HL-60 (cell line): ENCODE results near the gene SGPP2.

Experiments used
- DNase-seq, 2 experiments: peaks; one replicate each; pipeline ENCODE4 v3.0.0-alpha.2; 2010 to 2020; ENCODE audit warnings: low read depth in 1 of 2, low spot score in 1 of 2
- H3K27ac ChIP-seq: fragments of 250-450 bp; sonication (Bioruptor Pico); replicated peaks from 2 replicates; pipeline ENCODE4 v1.5.1; 2020; ENCODE audit warnings: mild to moderate bottlenecking, moderate library complexity
- H3K27me3 ChIP-seq: fragments of 250-450 bp; sonication (Bioruptor Pico); 2 replicates; pipeline ENCODE4 v1.5.1; 2021; ENCODE audit warnings: mild to moderate bottlenecking, moderate library complexity; ENCODE audit not compliant: insufficient read depth, poor library complexity, severe bottlenecking
- H3K4me3 ChIP-seq: replicated peaks from 2 replicates; pipeline ENCODE4 v1.5.1; 2011; ENCODE audit warnings: mild to moderate bottlenecking, control low read depth, low read length; ENCODE audit not compliant: insufficient read depth
- CTCF ChIP-seq: IDR thresholded peaks from one replicate; pipeline ENCODE4 v1.5.1; 2011; ENCODE audit warnings: low read length, control low read depth, inconsistent platforms; ENCODE audit not compliant: insufficient read depth
- GABPA ChIP-seq: IDR thresholded peaks from 2 replicates; pipeline ENCODE4 v1.6.1; 2012; ENCODE audit warnings: low read depth
- POLR2AphosphoS5 ChIP-seq: IDR thresholded peaks from 2 replicates; pipeline ENCODE4 v1.6.1; 2012; ENCODE audit warnings: low read depth
- SPI1 ChIP-seq: IDR thresholded peaks from 2 replicates; pipeline ENCODE4 v1.6.1; 2012; ENCODE audit warnings: low read depth, mild to moderate bottlenecking, borderline replicate concordance
- TF ChIP-seq, protein P1 (sequence below): IDR thresholded peaks from 2 replicates; pipeline ENCODE4 v1.6.1; 2012; ENCODE audit warnings: low read depth; ENCODE audit not compliant: insufficient replicate concordance

Gene SGPP2

DNA sequence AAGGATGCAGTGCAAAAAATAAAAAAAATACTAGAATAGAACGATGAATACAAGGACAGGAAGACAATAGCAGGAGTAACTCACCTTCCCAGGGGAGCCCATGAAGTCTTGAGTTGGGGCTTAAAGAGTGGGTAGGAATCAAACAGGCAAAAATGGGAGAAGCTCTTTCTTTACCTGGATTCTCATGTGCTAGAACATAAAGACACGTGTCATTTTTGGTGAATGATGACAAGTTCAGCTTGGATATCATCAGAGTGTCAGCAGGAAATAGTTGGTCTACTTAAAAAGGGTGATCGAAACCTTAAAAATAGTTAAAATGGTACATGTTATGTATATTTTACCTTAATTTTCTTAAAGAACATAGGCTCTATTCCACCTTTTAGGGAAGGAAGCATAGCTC is 5.7 kb downstream of the SGPP2 start:
- no peak for TF ChIP-seq SPI1
- TF ChIP-seq POLR2AphosphoS5: no peak
- DNase-seq: no peak
- no peak overlapping the region for H3K4me3 ChIP-seq
- peaks cover 8% of the 10 kb centered on the region for H3K27me3 ChIP-seq
- H3K27ac ChIP-seq: no peak overlapping the region

DNA sequence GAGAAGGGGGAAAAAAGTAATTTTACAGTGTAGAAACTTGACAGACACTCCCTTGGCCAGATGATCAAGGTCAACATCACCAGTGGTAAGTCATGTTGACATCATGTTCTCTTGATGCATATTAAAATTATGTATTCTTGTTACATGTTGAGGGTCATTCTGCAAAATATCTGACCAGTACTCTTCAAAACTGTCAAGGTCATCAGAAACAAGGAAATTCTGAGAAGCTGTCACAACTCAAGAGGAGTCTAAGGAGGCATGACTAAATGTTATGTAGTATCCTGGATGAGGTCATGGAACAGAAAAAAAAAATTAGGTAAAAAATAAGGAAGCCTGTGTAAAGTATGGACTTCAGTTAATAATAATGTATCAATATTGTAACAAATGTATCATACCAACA is 6.3 kb downstream of the SGPP2 start:
- TF ChIP-seq CTCF (no peak), GABPA (no peak), POLR2AphosphoS5 (no peak), SPI1 (no peak)
- TF ChIP-seq, protein P1, sequence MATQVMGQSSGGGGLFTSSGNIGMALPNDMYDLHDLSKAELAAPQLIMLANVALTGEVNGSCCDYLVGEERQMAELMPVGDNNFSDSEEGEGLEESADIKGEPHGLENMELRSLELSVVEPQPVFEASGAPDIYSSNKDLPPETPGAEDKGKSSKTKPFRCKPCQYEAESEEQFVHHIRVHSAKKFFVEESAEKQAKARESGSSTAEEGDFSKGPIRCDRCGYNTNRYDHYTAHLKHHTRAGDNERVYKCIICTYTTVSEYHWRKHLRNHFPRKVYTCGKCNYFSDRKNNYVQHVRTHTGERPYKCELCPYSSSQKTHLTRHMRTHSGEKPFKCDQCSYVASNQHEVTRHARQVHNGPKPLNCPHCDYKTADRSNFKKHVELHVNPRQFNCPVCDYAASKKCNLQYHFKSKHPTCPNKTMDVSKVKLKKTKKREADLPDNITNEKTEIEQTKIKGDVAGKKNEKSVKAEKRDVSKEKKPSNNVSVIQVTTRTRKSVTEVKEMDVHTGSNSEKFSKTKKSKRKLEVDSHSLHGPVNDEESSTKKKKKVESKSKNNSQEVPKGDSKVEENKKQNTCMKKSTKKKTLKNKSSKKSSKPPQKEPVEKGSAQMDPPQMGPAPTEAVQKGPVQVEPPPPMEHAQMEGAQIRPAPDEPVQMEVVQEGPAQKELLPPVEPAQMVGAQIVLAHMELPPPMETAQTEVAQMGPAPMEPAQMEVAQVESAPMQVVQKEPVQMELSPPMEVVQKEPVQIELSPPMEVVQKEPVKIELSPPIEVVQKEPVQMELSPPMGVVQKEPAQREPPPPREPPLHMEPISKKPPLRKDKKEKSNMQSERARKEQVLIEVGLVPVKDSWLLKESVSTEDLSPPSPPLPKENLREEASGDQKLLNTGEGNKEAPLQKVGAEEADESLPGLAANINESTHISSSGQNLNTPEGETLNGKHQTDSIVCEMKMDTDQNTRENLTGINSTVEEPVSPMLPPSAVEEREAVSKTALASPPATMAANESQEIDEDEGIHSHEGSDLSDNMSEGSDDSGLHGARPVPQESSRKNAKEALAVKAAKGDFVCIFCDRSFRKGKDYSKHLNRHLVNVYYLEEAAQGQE: no peak
- Histone ChIP-seq H3K27ac (no peak overlapping the region), H3K4me3 (no peak overlapping the region), H3K27me3 (peaks cover 2% of the 10 kb centered on the region)
- DNase-seq: no peak

GRCh38 chr2:222431869-222432268 is 7.5 kb downstream of the SGPP2 start:
- no peak overlapping the region for H3K4me3 ChIP-seq
- no peak overlapping the region for H3K27ac ChIP-seq
- DNase-seq: no peak
- no peak for TF ChIP-seq CTCF
- H3K27me3 ChIP-seq: no peaks in the 10 kb centered on the region

GRCh38 chr2:222433332-222434173 is 9.2 kb downstream of the SGPP2 start:
- no peaks in the 10 kb centered on the region for H3K27me3 ChIP-seq
- no peak for DNase-seq
- H3K4me3 ChIP-seq: no peak overlapping the region
- H3K27ac ChIP-seq: no peak overlapping the region
- TF ChIP-seq GABPA (no peak), CTCF (no peak), POLR2AphosphoS5 (no peak), SPI1 (no peak)
- TF ChIP-seq, protein P1: no peak
